ENCODE results near the gene PIEZO1.
"Not testable (repeated sequence)": the region's sequence is repeated elsewhere in the genome, so short reads cannot be mapped to it uniquely, and the experiment has no call there.

The PIEZO1 gene

GRCh38 chr16:88688013-88688778, 96.8 kb downstream of the PIEZO1 start:
- no peak for DNase-seq (ENCODE audit: low spot score)

- DNase-seq (ENCODE audit: low spot score) = no peak
Observed at GRCh38 chr16:88687676-88688012, 97.4 kb downstream of the PIEZO1 start.

GRCh38 chr16:88687254-88687576, 97.8 kb downstream of the PIEZO1 start:
- DNase-seq (ENCODE audit: low spot score) = no peak

GRCh38 chr16:88686439-88687253, 98.4 kb downstream of the PIEZO1 start, which contains the start of gene SNAI3:
Gene SNAI3, minus strand, starts transcription at chr16:88686507. Its CDS starts 101 bp downstream, at chr16:88686406.
- DNase-seq (ENCODE audit: low spot score) = peak; percentile 79

GRCh38 chr16:88686062-88686438, 99.0 kb downstream of the PIEZO1 start:
- DNase-seq (ENCODE audit: low spot score) = no peak

- peak; percentile 69 for DNase-seq (ENCODE audit: low spot score)
Observed at GRCh38 chr16:88685156-88686061, 99.6 kb downstream of the PIEZO1 start.

- DNase-seq (ENCODE audit: low spot score) = no peak
Observed at GRCh38 chr16:88684569-88685155, 100.4 kb downstream of the PIEZO1 start.

GRCh38 chr16:88681709-88682451, 103.1 kb downstream of the PIEZO1 start:
- DNase-seq (ENCODE audit: low spot score) = peak; percentile 58

- peak; percentile 50 for DNase-seq (ENCODE audit: low spot score)
Observed at GRCh38 chr16:88681084-88681680, 103.8 kb downstream of the PIEZO1 start.

- no peak for DNase-seq (ENCODE audit: low spot score)
Observed at GRCh38 chr16:88680554-88681083, 104.4 kb downstream of the PIEZO1 start.

- DNase-seq (ENCODE audit: low spot score) = no peak
Observed at GRCh38 chr16:88678224-88678979, 106.6 kb downstream of the PIEZO1 start.

- DNase-seq (ENCODE audit: low spot score) = no peak
Observed at GRCh38 chr16:88677721-88678120, 107.3 kb downstream of the PIEZO1 start.

GRCh38 chr16:88676502-88677242, 108.3 kb downstream of the PIEZO1 start:
- no peak for DNase-seq (ENCODE audit: low spot score)

GRCh38 chr16:88673716-88674379, 111.2 kb downstream of the PIEZO1 start:
- no peak for DNase-seq (ENCODE audit: low spot score)

GRCh38 chr16:88672776-88673175, 112.2 kb downstream of the PIEZO1 start:
- no peak for DNase-seq (ENCODE audit: low spot score)

GRCh38 chr16:88671806-88672205, 113.2 kb downstream of the PIEZO1 start:
- no peak for DNase-seq (ENCODE audit: low spot score)

GRCh38 chr16:88669980-88670379, 115.0 kb downstream of the PIEZO1 start:
- no peak for DNase-seq (ENCODE audit: low spot score)

- not testable (repeated sequence) for DNase-seq (ENCODE audit: low spot score)
Observed at GRCh38 chr16:88669493-88669892, 115.5 kb downstream of the PIEZO1 start.

GRCh38 chr16:88667461-88667860, 117.6 kb downstream of the PIEZO1 start:
- no peak for DNase-seq (ENCODE audit: low spot score)
